GM21576 (cell line): ENCODE measurements around the gene TNS1.

Source experiments
- ATAC-seq: cut with Tn5 transposase; IDR thresholded peaks from one replicate; pipeline ENCODE4 v1.9.1; 2021; ENCODE audit warnings: mild to moderate bottlenecking, moderate library complexity; ENCODE audit not compliant: unreplicated experiment

Gene TNS1

DNA sequence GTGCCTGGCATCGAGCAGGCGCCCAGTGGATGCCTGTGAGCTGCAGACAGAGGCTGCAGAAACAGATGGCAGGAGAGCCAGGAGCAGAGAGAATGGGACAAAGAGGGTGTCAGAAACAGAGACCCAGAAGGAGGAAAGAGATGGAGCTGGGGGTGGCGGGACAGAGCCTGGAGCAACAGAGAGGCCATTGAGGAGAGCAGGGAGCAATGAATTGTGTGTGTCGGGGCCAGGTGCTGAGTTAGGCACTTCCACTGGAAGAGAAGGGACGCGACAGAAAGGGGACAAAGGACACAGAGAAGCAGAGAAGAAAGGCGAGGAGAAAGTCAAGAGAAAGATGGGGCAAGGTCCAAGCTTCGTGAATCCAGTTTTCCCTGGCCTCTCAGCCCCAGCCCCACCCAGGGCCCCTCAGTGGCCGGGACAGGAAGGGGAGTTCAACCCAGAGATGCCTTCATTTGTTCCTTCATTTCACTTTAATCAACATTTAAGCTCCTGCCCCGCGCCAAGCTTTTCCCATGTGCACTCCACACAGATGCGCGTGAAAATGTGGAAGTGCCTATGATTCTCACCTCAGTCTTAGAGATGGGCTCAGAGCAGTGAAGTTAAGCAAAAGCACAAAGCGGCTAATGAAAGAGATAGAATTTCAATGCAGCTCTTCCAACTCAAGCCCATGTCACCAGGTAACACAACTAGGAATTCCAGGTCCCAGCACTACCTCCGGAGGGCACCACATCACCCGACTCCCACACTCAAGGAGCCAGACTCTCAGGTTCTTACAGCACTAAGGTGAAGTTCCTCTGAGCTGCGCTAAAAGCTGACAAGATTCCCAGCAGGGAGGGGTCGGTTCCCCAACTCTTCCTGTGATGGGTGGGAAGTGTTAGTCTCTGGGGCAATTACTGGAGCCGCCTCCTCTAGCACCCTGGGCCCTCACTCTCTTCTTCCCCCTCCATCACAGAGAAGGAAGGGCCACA is 55.1 kb downstream of the TNS1 start:
- no peak for ATAC-seq

DNA sequence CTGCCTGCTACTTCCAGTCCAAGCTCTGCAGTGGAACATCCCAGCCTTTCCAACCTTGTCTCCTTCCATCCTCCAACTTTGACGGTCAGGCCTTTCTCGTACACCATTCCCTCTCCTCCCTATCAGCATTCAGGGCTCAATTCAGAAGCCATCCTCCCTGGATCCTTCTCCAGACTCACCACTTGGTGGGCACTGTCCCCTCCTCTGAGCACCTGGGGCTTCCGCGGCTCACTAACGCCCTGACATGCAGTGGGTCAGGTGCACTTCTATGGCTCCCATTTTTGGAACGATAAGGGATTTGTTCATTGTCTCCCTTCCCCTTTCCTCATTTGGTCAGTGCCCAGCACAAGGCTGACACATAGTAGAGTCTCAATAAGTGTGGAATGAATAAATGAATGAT is 56.7 kb downstream of the TNS1 start:
- no peak for ATAC-seq

DNA sequence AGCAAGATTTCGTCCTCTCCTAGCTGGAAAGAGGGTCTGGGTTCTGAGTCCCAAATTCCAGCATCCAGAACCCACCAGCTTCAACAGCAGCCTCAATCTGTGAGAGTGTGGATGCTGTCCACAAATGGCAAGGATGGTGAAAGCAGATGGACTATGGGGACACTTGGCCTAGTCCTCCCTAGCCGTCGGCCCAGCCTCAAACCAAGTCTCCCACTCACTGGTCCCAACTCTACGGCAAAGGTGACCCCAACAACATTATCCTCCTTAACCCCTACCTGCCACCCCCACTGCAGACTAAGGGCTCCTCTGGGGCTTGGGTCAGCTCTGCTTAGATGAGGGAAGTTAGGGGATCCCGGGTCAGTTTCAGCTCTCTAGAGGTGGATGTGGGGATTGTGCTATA is 57.3 kb downstream of the TNS1 start:
- ATAC-seq = no peak

GRCh38 chr2:217944923-217945322 is 57.9 kb downstream of the TNS1 start:
- ATAC-seq = no peak

DNA sequence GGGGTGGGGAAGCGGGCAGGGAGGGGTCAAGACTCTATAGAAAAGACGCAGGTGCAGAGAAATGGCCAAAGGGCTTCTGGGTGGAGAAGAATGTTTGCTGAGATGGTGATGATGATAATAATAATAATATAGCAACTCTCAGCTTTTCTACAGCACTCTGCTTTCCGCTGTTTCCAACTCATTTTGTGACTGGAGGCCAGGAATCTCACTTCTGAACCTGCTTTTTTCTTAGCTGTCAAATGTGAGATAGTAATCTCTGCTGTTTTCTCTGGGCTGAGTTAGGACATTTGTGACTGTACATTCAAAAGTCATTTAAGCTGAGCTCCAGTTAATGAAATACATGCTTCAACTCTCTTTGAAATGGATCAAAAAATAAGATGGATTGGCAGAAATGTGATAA is 58.4 kb downstream of the TNS1 start:
- ATAC-seq = no peak

DNA sequence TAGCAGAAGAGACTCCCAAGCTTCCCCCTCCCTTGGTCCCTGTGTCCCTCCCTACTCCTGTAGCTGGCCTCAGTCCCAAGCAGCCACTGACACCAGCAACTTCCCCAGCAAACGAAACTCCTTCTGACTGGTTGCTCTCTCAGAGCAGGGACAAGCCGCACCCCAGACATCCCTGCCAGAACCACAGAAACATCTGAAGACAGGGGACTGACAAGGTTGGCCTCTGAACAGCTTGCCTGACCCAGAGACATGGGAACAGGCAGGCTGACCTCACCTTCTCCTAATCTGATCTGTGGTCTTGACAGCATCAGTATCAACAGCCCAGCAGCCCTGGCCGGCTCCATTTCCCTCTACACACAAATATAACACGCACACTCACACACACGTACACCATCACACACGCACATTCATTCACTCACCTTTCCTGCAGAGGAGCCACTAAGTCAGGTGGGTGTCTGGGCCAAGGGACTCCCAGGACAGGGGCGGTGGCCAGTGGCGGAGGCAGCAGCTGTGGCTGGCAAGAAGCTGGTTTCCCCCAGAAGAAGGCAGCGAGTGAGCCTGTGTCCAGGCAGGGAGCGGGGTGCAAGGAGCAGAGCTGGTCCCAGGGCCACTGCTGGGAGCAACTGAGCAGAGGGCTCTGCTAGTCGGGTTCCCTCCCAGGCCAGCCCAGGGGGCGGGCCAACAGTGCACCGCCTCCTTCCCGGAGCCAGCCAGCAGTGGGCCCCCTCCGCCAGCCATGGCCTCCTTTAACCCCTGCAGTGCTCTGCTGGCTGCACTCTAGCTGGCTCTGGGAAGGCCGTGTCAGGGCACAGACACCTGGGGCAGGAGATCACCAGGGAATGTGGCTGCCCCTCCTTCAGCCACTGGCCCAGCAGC is 59.1 kb downstream of the TNS1 start:
- no peak for ATAC-seq

DNA sequence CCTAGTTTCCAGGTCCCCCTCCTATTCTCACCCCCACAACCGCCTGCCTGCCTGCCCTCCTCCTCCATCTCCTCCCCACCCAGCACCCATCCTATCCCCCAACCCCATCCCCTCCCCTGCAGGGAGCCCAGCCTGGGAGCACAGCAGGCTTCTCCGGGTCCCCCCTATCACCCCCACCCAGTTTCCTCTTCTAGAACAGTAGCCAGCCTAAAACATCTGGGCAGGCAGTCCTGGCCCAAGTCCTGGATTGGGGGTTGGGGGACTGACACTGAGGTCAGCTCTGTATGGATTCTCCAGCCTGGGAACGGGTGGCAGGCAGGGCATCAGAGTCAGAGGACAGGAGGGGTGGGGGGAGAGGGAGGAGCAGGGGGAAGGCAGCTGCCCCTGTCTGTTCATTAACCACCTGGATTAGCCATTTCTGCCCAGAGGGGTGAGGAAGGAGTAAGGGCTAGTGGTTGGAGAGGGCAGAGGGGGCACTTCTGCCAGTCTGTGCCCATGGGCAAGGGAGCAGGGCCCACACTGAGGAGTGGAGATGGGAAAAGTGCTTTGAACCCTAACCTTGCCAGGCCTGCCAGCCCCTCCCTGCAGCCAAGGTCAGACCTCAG is 60.0 kb downstream of the TNS1 start:
- no peak for ATAC-seq

- ATAC-seq = no peak
These were observed 60.7 kb downstream of the TNS1 start for GRCh38 chr2:217941886-217942728.

- ATAC-seq = no peak
These were observed 61.5 kb downstream of the TNS1 start for GRCh38 chr2:217941339-217941738.

DNA sequence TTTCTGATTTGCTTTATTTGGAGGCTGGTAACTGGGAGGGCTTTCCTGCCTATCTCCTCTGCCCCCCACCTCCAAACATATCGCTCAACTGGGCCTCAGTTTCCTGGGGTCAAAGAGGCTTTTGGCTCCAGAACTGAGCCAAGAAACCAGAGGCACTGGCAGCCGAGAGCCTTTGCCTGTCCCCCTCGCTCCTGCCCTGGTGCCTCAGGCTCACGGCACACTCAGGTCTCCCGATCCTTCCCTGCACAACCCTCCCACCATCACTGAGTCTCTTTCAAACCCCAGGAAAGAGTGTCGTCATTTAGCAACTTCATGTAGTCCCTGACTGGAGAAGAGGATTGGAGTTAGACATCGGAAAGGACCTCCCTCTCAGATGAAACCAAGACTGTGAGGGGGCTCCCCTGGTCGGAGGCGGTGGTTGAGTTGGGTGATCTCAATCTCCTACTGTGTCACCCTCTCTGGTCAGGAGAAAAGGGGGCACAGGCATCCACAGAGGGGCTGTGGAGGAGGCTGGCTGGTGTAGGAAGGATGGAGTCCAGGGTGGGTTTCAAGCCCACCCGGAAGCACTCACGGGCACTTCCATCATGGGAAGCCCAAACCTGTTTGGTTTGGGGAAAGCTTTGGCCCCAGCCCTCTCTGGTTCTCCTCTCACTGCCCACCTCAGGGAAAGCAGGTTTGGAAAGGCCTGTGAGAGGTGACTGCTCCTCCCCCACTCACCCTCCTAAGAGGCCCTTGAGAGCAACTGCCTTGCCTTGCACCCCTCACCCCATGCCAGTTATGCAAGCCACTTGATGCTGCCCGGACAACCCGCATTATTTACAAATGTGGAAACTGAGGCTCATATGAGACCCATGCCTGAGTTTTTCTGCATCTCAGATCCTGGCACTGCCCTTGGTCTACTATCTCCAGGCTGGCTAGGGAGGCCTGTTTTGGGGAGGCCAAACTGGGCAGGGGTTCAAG is 62.3 kb downstream of the TNS1 start:
- no peak for ATAC-seq

DNA sequence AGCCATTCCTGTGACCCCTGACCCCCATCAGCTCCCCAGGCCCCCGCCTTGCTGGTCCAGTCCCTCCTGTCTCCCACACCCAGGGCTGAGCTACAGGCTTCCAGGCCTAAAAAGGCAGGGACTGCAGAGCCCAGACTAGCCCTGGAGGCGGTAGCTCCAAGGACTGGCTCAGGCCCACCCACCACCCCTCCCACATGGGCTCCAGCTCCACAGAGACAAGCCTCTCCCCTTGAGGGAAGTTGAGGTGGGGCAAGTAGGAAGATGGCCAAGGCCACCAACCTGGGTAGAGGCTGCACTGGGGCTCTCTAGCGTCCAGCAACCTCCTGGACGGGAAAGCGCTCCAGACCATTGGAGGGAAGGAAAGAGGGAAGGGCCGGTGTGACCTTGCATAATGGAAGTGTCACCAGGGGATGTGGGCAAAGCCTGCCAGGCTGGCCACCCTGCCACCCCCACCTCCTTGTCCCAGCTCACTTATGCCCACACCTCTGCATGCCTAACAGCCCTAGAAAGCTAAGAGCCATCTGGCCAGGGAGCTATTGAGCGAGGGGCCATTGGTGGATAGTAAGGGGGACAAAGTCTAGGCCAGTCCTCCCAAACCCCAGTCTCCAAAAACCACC is 63.1 kb downstream of the TNS1 start:
- ATAC-seq = no peak

GRCh38 chr2:217939220-217939619 is 63.6 kb downstream of the TNS1 start:
- ATAC-seq = no peak

GRCh38 chr2:217938036-217938435 is 64.8 kb downstream of the TNS1 start:
- ATAC-seq = no peak

GRCh38 chr2:217937446-217937845 is 65.3 kb downstream of the TNS1 start:
- ATAC-seq = no peak

DNA sequence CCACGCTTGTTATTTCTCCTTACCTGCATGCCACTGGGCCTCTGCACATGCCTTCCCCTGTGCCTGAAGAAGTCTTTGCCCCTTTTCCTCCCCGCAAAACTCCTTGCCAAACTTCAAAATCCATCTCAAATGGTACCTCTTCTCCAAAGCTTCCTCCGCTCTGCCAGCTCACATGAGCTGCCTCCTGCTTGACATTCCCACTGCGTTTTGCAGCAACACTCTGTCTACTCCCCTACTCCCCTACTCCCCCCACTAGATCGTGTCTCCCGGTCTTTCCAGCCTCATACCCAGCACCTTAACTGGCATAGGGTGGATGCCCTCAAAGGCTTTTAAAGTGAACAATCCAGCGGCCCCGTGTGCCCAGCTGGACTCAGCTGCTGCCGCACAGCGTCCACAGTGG is 65.8 kb downstream of the TNS1 start:
- no peak for ATAC-seq

- no peak for ATAC-seq
These were observed 66.7 kb downstream of the TNS1 start for GRCh38 chr2:217935901-217936684.

GRCh38 chr2:217935235-217935879 is 67.4 kb downstream of the TNS1 start:
- no peak for ATAC-seq
